K562 (cell line): Measurements from ENCODE around the gene GP2. TPM values are rescaled to one million over a fixed set of nuclear protein-coding genes. Genes with fewer than 3 reads are reported as not detected.

Experiments
- ATF7 ChIP-seq: fragments of 450-650 bp; IDR thresholded peaks from 2 replicates; pipeline ENCODE4 v1.7.1; 2014; ENCODE audit warnings: mild to moderate bottlenecking, moderate library complexity
- FOXA3 ChIP-seq, 2 experiments: fragments of 450-650 bp in 1 of 2; sonication (generic) in 1 of 2; formaldehyde crosslinking; IDR thresholded peaks in 1 of 2; conservative IDR thresholded peaks in 1 of 2; 2 replicates each; pipeline versions ENCODE4 v1.4.0 to v1.8.0; 2020 to 2022; ENCODE audit warnings: mild to moderate bottlenecking in 2 of 2, missing genetic modification reagents in 1 of 2
- MECOM ChIP-seq: fragments of 250-450 bp; sonication (Bioruptor Pico); IDR thresholded peaks from 2 replicates; pipeline ENCODE4 v1.8.0; 2022; ENCODE audit warnings: inconsistent platforms
- MEIS2 ChIP-seq: fragments of 450-650 bp; IDR thresholded peaks from 2 replicates; pipeline ENCODE4 v1.6.1; 2014; ENCODE audit warnings: mild to moderate bottlenecking; ENCODE audit not compliant: partially characterized antibody
- MTA2 ChIP-seq: fragments of 450-650 bp; IDR thresholded peaks from 2 replicates; pipeline ENCODE4 v1.6.1; 2016; ENCODE audit warnings: low read depth
- NFE2 ChIP-seq: IDR thresholded peaks from 2 replicates; pipeline ENCODE4 v1.6.1; 2014; ENCODE audit warnings: antibody characterized with exemption, low read depth
- RBBP5 ChIP-seq: fragments of 200-600 bp; sonication (generic); IDR thresholded peaks from 2 replicates; pipeline ENCODE4 v1.6.1; 2012; ENCODE audit warnings: borderline replicate concordance, mild to moderate bottlenecking, low read length, control low read depth, inconsistent platforms; ENCODE audit not compliant: insufficient read depth, poor library complexity, severe bottlenecking
- RCOR1 ChIP-seq, 2 experiments: IDR thresholded peaks; 2 replicates each; pipeline ENCODE4 v1.6.1; 2012; ENCODE audit warnings: low read depth in 2 of 2, low read length in 2 of 2, borderline replicate concordance in 1 of 2, improper control_type of control experiment in 1 of 2
- SPI1 ChIP-seq: IDR thresholded peaks from 2 replicates; pipeline ENCODE4 v1.6.1; 2011; ENCODE audit warnings: low read depth, low read length, control low read depth, borderline replicate concordance
- ZEB2 ChIP-seq: fragments of 450-650 bp; IDR thresholded peaks from 2 replicates; pipeline ENCODE4 v1.6.1; 2016
- ZNF217 ChIP-seq: sonication (generic); formaldehyde crosslinking; IDR thresholded peaks from 2 replicates; pipeline ENCODE4 v1.8.0; 2022; ENCODE audit warnings: mild to moderate bottlenecking, missing genetic modification reagents
- ZNF316 ChIP-seq: fragments of 450-650 bp; IDR thresholded peaks from 2 replicates; pipeline ENCODE4 v1.6.1; 2016
- polyA plus RNA-seq, 8 experiments: library from polyadenylated mRNA; depleted of rRNA in 4 of 8; stranded (reverse) in 5 of 8; unstranded in 3 of 8; fragments of >200 nt; fragmentation: Nextera tagmentation in 2 of 8; fragmentation: Illumina TruSeq in 1 of 8; extraction: Ambion mirVana in 2 of 8; extraction: Trizol in 1 of 8; gene quantifications; 2 replicates each; pipeline versions ENCODE4 v1.2.1 to v1.2.3, GENCODE V29; 2011 to 2014; ENCODE audit warnings: inconsistent platforms in 1 of 8, missing spikeins in 1 of 8
- total RNA-seq, 7 experiments: library from RNA; depleted of rRNA in 6 of 7; stranded (reverse); fragments of >200 nt in 6 of 7; fragmentation: Illumina TruSeq in 2 of 7; extraction: Trizol in 2 of 7; gene quantifications; 2 replicates each; pipeline versions ENCODE4 v1.2.1 to v1.2.3, GENCODE V29; 2011 to 2021; ENCODE audit warnings: low replicate concordance in 1 of 7
- TF ChIP-seq, protein P1 (sequence below), 2 experiments: fragments of 450-650 bp in 1 of 2; sonication (generic) in 1 of 2; formaldehyde crosslinking in 1 of 2; IDR thresholded peaks in 1 of 2; conservative IDR thresholded peaks in 1 of 2; 2 replicates each; pipeline versions ENCODE4 v1.6.1 to v1.8.1; 2016 to 2023; ENCODE audit warnings: mild to moderate bottlenecking in 2 of 2, moderate library complexity in 2 of 2, inconsistent platforms in 1 of 2, missing genetic modification reagents in 1 of 2
- TF ChIP-seq, protein P2 (sequence below): fragments of 250-450 bp; sonication (Bioruptor Pico); IDR thresholded peaks from 2 replicates; pipeline ENCODE4 v1.8.0; 2021; ENCODE audit warnings: moderate library complexity, mild to moderate bottlenecking, inconsistent platforms
- TF ChIP-seq, protein P3 (sequence below): sonication (generic); formaldehyde crosslinking; IDR thresholded peaks from 2 replicates; pipeline ENCODE4 v1.8.1; 2022; ENCODE audit warnings: missing genetic modification reagents
- TF ChIP-seq, protein P4 (sequence below): fragments of 450-650 bp; IDR thresholded peaks from 2 replicates; pipeline ENCODE4 v1.6.1; 2016
- TF ChIP-seq, protein P5 (sequence below), 2 experiments: fragments of 450-650 bp; formaldehyde crosslinking in 1 of 2; IDR thresholded peaks; 2 replicates each; pipeline versions ENCODE4 v1.4.0 to v1.6.1; 2014 to 2020; ENCODE audit warnings: mild to moderate bottlenecking in 2 of 2, borderline replicate concordance in 1 of 2, low read depth in 1 of 2

GP2 gene
- total and polyA plus RNA-seq, 9 of the 15 experiments (the other 6 are each of a cell fraction or from before 2014, with no cell fraction given) = 5.9 TPM; not detected in 8

DNA sequence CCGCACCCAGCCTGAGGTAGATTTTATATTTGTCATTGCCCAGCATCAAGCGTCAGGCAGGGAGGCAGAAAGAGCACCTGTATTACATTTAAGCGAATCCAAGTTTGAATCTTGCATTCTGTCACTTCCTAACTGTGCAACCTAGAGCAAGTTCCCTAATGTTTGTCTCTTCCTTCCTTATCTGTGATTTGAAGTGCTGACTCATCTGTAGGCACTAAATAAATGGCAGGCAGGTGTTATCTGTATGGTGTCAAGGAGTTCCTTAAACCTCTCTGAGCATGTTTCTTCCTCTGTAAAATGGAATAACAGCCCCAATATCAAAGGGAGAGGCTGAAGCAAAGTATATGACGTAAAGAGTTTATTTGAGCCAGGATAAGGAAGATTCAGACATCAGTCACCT, 24.3 kb downstream of the GP2 start (continued):
- TF ChIP-seq, protein P1, sequence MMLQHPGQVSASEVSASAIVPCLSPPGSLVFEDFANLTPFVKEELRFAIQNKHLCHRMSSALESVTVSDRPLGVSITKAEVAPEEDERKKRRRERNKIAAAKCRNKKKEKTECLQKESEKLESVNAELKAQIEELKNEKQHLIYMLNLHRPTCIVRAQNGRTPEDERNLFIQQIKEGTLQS (IDR thresholded peaks at IDR 0.05) = peak; percentile 67; the same call in 1 of the 2 replicates
- TF ChIP-seq, protein P1 (CRISPR knock-in tag; conservative IDR thresholded peaks at IDR 0.05) = no peak
- TF ChIP-seq MTA2 (no peak), FOXA3 (CRISPR knock-in tag; conservative IDR thresholded peaks at IDR 0.05 in 1 of 2, IDR thresholded peaks at IDR 0.05 in 1 of 2) (no peak), NFE2 (peak; percentile 98), SPI1 (peak; percentile 68; the same call in 1 of the 2 replicates), MEIS2 (peak; percentile 93), MECOM (peak; percentile 85), ZNF316 (peak; percentile 94), RCOR1 (IDR thresholded peaks at IDR 0.05; ENCODE audit: borderline replicate concordance in 1 of 2, low read depth in 2 of 2, low read length in 2 of 2) (peak in 1 of 2 experiments; percentile 64; a peak in 1 of 4 replicates), ZNF217 (no peak), RBBP5 (no peak), ZEB2 (peak; percentile 85), ATF7 (peak; percentile 38; the same call in 1 of the 2 replicates)
- TF ChIP-seq, protein P2, sequence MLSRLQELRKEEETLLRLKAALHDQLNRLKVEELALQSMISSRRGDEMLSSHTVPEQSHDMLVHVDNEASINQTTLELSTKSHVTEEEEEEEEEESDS (CRISPR knock-in tag) = no peak
- TF ChIP-seq, protein P3, sequence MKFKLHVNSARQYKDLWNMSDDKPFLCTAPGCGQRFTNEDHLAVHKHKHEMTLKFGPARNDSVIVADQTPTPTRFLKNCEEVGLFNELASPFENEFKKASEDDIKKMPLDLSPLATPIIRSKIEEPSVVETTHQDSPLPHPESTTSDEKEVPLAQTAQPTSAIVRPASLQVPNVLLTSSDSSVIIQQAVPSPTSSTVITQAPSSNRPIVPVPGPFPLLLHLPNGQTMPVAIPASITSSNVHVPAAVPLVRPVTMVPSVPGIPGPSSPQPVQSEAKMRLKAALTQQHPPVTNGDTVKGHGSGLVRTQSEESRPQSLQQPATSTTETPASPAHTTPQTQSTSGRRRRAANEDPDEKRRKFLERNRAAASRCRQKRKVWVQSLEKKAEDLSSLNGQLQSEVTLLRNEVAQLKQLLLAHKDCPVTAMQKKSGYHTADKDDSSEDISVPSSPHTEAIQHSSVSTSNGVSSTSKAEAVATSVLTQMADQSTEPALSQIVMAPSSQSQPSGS (CRISPR knock-in tag) = no peak
- TF ChIP-seq, protein P4, sequence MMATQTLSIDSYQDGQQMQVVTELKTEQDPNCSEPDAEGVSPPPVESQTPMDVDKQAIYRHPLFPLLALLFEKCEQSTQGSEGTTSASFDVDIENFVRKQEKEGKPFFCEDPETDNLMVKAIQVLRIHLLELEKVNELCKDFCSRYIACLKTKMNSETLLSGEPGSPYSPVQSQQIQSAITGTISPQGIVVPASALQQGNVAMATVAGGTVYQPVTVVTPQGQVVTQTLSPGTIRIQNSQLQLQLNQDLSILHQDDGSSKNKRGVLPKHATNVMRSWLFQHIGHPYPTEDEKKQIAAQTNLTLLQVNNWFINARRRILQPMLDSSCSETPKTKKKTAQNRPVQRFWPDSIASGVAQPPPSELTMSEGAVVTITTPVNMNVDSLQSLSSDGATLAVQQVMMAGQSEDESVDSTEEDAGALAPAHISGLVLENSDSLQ = peak; percentile 79
- TF ChIP-seq, protein P5, sequence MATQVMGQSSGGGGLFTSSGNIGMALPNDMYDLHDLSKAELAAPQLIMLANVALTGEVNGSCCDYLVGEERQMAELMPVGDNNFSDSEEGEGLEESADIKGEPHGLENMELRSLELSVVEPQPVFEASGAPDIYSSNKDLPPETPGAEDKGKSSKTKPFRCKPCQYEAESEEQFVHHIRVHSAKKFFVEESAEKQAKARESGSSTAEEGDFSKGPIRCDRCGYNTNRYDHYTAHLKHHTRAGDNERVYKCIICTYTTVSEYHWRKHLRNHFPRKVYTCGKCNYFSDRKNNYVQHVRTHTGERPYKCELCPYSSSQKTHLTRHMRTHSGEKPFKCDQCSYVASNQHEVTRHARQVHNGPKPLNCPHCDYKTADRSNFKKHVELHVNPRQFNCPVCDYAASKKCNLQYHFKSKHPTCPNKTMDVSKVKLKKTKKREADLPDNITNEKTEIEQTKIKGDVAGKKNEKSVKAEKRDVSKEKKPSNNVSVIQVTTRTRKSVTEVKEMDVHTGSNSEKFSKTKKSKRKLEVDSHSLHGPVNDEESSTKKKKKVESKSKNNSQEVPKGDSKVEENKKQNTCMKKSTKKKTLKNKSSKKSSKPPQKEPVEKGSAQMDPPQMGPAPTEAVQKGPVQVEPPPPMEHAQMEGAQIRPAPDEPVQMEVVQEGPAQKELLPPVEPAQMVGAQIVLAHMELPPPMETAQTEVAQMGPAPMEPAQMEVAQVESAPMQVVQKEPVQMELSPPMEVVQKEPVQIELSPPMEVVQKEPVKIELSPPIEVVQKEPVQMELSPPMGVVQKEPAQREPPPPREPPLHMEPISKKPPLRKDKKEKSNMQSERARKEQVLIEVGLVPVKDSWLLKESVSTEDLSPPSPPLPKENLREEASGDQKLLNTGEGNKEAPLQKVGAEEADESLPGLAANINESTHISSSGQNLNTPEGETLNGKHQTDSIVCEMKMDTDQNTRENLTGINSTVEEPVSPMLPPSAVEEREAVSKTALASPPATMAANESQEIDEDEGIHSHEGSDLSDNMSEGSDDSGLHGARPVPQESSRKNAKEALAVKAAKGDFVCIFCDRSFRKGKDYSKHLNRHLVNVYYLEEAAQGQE (IDR thresholded peaks at IDR 0.05; ENCODE audit: borderline replicate concordance) = peak; percentile 37; the same call in 1 of the 2 replicates
- TF ChIP-seq, protein P5 (CRISPR knock-in tag; IDR thresholded peaks at IDR 0.05; ENCODE audit: low read depth) = no peak
